ENCODE data around the gene NEMP2.

The NEMP2 gene

GRCh38 chr2:190534310-190535120, at the start of gene NEMP2:
Gene NEMP2 (minus strand): TSS chr2:190534722. CDS start chr2:190534655, 67 bp downstream.
- peak; percentile 87 for DNase-seq

GRCh38 chr2:190583507-190584337, 49.2 kb upstream of the NEMP2 start:
- no peak for DNase-seq

- no peak for DNase-seq
Measured at GRCh38 chr2:190582736-190583506, 48.4 kb upstream of the NEMP2 start.

GRCh38 chr2:190582019-190582418, 47.5 kb upstream of the NEMP2 start:
- no peak for DNase-seq

- DNase-seq: no peak
Measured at GRCh38 chr2:190579915-190580846, 45.7 kb upstream of the NEMP2 start.

GRCh38 chr2:190579058-190579410, 44.5 kb upstream of the NEMP2 start:
- no peak for DNase-seq

GRCh38 chr2:190578158-190579057, 43.9 kb upstream of the NEMP2 start:
- peak; percentile 46 for DNase-seq

GRCh38 chr2:190576573-190576972, 42.1 kb upstream of the NEMP2 start:
- no peak for DNase-seq

GRCh38 chr2:190575263-190575662, 40.7 kb upstream of the NEMP2 start:
- DNase-seq: no peak

GRCh38 chr2:190574169-190574568, 39.6 kb upstream of the NEMP2 start:
- DNase-seq: no peak

GRCh38 chr2:190572246-190572645, 37.7 kb upstream of the NEMP2 start:
- DNase-seq: no peak

GRCh38 chr2:190571686-190572085, 37.2 kb upstream of the NEMP2 start:
- no peak for DNase-seq

- no peak for DNase-seq
Measured at GRCh38 chr2:190570871-190571270, 36.3 kb upstream of the NEMP2 start.

GRCh38 chr2:190569994-190570755, 35.7 kb upstream of the NEMP2 start:
- no peak for DNase-seq

- no peak for DNase-seq
Measured at GRCh38 chr2:190564838-190565237, 30.3 kb upstream of the NEMP2 start.

- DNase-seq: no peak
Measured at GRCh38 chr2:190563646-190564045, 29.1 kb upstream of the NEMP2 start.

- no peak for DNase-seq
Measured at GRCh38 chr2:190563109-190563508, 28.6 kb upstream of the NEMP2 start.

- DNase-seq: no peak
Measured at GRCh38 chr2:190562121-190562520, 27.6 kb upstream of the NEMP2 start.

GRCh38 chr2:190561094-190561493, 26.6 kb upstream of the NEMP2 start:
- no peak for DNase-seq

GRCh38 chr2:190554357-190555006, 20.0 kb upstream of the NEMP2 start:
- DNase-seq: no peak
